ENCODE data around the gene MNT.

Gene MNT

GRCh38 chr17:2415081-2415480 lies 14.2 kb upstream of the MNT start:
- DNase-seq: no peak

- no peak for DNase-seq
Measured at GRCh38 chr17:2414446-2415064, 13.7 kb upstream of the MNT start.

- no peak for DNase-seq
Measured at GRCh38 chr17:2412561-2413021, 11.7 kb upstream of the MNT start.

GRCh38 chr17:2410951-2411350 lies 10.1 kb upstream of the MNT start:
- DNase-seq: no peak

GRCh38 chr17:2406903-2407790 lies 6.3 kb upstream of the MNT start:
- DNase-seq: no peak

- DNase-seq: no peak
Measured at GRCh38 chr17:2406271-2406902, 5.5 kb upstream of the MNT start.

- DNase-seq: no peak
Measured at GRCh38 chr17:2405247-2405926, 4.5 kb upstream of the MNT start.

GRCh38 chr17:2403044-2403443 lies 2.2 kb upstream of the MNT start:
- no peak for DNase-seq

GRCh38 chr17:2402544-2402943 lies 1.7 kb upstream of the MNT start:
- DNase-seq: no peak

- peak; percentile 98 for DNase-seq
Measured at GRCh38 chr17:2401426-2402221, 764 bp upstream of the MNT start.

- peak; percentile 41 for DNase-seq
Measured at GRCh38 chr17:2400474-2400866, 390 bp downstream of the MNT start.

GRCh38 chr17:2399572-2400473 lies 1.0 kb downstream of the MNT start:
- DNase-seq: peak; percentile 83

- peak; percentile 40 for DNase-seq
Measured at GRCh38 chr17:2398655-2399571, 1.9 kb downstream of the MNT start.

- DNase-seq: no peak
Measured at GRCh38 chr17:2398182-2398581, 2.7 kb downstream of the MNT start.

GRCh38 chr17:2397247-2398171 lies 3.4 kb downstream of the MNT start:
- DNase-seq: no peak

GRCh38 chr17:2396568-2397246 lies 4.2 kb downstream of the MNT start:
- no peak for DNase-seq

- DNase-seq: no peak
Measured at GRCh38 chr17:2396192-2396567, 4.7 kb downstream of the MNT start.
